ENCODE data around the gene SOD2.
"Not testable (repeated sequence)": the region's sequence is repeated elsewhere in the genome, so short reads cannot be mapped to it uniquely, and the experiment has no call there.

Gene SOD2

DNA sequence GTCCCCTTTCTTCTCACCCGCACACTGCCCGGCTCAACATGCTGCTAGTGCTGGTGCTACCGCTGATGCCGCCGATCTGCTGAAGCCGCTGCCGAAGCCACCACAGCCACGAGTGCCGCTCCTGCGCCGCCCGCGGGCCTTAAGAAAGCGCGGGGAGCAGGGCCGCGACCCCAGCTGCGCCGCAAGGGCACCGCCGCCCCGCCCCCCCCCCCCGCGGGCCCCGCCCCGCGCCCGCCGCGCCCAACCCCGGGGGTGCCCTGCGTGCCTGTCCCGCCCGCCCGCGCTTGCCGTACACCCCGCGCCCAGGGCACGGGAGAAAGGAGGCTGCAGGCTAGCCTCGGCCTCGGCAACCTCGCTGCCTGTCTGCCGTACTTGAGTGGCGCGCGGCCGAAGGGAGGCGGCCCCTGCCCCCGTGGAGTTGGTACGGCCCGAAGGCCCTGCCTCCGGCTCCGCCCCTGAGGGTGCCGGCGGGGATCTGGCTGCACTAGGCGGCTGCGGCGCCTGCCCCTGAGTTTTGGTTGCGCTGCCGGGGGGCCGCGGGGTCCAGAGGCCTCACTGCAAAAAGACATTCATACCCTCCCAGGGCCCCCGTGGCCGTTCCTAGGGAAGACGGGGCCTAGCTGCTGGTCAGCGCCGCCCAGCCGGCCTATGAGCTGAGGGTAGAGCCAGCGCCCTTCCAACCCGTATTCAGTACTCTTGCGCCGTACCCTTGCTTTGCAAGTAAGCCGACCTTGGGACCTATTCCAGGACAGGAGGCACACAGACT, at the start of gene SOD2:
SOD2 (minus strand) TSS at position 114 of the 766 bp plus-strand sequence; CDS start at position 40, 74 bp downstream.
- peak; percentile 37 for DNase-seq

DNA sequence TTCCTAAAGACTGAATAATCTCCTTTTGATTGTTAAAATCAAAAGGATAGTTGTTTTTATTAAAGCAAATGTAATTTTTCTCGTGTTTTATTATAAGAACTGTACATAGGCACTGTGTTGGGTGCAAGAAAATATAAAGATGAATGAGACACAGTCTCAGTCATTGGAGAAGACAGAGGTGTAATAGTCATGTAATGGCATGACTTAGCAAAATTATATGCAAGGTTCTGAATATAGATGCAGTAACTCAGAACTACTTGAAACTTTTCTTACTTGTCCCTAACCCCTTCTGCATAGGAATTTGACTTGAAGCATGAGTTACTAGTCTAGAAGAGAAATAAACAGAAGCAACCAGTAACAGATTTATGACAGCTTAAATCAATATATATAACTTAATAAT, 49.1 kb upstream of the SOD2 start:
- no peak for DNase-seq

DNA sequence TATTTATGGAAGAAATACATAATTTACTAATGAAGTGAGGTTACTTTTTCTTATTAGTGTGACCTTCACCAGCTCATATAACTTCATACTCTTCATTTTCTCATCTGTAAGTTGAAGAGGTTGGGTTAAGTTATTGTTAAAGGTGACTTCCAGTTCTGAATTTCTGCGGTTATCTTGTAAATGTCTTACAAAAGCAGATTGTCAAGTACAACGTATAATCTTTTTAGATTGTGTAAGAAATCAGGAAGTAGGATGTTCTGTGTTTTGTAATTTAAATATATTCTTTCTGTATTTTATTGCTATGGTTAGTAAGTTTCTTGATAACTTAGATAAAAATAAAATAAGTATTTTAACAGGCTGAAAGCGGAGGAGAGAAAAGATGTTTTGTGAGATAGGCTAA, 46.3 kb upstream of the SOD2 start:
- DNase-seq = no peak

DNA sequence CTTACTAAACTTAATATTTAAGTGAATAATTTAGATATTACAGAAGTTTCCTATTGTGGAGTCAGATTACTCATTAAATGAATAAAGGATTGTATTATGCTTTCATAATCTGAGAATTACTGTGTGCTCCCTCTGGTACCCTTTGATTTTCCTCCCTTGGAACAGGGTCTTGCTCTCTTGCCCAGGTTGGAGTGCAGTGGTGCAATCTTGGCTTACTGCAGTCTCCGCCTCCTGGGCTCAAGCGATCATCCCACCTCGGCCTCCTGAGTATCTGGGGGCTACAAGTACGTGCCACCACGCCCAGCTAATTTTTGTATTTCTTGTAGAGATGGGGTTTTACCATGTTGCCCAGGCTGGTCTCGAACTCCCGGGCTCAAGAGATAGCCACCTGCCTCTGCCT, 43.9 kb upstream of the SOD2 start:
- no peak for DNase-seq

DNA sequence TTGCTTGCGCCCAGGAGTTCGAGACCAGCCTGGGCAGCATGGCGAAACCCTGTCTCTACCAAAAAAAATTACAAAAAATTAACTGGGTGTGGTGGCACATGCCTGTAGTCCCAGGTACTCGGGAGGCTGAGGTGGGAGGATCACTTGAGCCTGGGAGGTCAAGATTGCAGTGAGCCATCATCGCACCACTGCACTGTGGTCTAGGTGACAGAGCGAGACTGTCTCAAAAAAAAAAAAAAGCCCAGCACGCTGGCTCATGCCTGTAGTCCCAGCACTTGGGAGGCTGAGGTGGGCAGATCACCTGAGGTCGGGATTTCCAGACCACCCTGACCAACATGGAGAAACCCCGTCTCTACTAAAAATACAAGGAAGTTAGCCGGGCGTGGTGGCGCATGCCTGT, 40.4 kb upstream of the SOD2 start:
- DNase-seq = not testable (repeated sequence)

DNA sequence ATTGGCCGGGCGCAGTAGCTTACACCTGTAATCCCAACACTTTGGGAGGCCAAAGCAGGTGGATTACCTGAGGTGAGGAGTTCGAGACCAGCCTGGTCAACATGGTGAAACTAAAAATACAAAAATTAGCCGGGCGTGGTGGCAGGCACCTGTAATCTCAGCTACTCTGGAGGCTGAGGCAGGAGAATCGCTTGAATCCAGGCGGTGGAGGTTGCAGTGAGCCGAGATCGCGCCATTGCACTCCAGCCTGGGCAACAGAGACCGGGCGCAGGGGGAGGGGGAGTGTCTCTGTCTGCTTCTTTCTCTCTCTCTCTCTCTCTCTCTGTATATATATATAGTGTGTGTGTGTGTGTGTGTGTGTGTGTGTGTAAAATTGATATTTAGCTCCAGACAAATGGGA, 39.5 kb upstream of the SOD2 start:
- DNase-seq = not testable (repeated sequence)

DNA sequence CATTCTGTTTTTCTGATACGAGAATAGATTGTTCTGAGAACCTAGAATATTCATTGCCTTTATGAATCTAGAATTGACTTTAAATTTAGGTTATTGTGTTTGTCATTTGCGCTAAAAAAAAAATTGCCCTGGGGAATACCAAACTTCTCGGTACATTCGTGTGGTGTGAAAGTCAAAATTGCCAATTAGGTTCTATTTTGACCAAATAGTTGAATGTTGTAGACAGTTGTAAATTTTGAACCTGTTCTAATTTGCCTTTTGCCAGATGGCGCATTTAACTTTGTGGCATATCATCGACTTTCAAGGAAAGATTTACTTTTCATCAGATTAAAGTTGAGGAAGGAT, 37.3 kb upstream of the SOD2 start:
- DNase-seq = no peak

DNA sequence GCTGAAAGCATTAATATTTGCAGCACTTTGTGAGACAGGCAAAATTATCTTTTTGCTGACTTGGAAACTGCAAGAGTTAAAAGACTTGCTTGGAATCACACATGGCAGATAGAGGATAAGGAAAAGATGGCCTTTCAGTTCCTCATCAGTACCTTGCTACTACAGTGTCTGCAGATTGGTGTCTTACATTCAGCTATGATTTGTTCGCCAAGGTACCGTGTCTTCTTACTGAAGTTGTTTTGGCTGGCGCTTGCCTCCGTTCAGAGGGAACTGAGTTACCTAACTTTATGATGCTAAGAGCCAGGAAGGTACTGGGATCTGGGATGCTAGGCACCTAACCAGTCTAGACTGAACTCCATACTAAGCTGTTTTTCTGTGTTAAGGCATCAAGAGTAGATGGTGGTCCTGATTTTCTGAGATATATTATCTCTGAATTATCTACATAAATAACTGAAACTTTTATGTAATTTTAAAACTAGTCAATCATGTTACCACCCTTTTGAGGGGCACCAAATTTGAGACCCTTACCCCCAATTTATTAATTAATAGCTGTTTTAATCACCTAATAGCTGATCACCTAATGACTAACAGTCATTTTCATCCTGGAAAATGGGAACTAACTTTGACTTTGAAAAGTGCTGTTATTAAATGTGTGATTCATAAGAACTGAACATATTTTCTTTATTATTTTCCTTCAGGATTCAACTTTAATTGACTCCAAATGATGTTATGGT, 36.7 kb upstream of the SOD2 start:
- DNase-seq = no peak

DNA sequence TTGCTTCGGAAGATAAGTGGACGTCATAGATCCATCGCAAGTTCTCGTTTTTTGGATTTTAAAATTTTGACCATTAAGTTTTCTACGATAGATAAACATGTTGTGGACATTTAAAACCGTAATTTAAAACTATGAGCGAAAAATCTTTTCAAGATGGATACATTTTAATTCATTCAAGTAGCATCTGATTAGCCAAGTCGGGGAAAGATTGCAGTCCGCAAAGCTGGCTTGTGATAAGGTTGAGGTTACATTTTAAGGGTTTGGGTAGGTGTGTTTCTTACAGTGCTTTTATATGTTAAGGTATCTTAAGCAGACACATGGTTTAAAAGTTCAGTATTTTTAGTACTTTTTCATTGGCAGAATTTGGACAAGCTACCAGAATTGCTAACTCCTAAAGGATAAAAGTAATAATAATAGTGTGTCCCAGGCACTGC, 35.5 kb upstream of the SOD2 start:
- DNase-seq = no peak

DNA sequence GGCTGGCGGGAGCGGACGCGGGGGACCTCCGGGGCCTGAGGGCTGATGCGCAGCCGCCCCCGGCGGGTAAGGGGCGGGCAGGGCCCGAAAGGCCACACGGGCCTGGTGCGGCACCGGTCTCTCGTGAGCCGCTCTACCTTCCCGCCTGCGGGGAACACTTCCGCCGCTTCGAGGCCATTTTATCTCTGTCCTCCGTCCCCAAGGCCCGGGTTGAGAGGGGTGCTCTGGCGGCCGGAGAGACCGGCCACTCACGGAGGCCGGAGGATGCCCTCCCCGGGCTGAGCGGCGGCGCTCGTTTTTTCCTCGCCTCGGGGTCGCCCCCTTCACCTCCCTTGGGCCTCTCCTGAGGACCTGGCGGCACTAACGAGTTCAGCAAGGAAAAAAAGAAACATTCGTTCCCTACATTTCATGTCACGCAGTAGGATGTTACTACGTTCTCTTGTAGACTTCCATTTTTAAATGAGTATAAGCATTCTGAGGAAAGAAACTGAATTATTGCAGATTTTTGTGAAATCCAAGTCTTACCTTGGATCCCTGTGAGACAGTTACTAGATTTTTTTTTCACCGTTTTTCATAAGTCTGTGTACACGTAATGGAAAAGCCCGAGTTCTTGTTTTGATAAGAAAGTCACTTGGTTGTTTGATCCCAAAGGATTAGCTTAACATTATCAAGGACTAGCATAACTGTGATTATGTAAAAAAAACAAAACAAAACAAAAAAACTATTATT, 34.8 kb upstream of the SOD2 start:
- DNase-seq = no peak

DNA sequence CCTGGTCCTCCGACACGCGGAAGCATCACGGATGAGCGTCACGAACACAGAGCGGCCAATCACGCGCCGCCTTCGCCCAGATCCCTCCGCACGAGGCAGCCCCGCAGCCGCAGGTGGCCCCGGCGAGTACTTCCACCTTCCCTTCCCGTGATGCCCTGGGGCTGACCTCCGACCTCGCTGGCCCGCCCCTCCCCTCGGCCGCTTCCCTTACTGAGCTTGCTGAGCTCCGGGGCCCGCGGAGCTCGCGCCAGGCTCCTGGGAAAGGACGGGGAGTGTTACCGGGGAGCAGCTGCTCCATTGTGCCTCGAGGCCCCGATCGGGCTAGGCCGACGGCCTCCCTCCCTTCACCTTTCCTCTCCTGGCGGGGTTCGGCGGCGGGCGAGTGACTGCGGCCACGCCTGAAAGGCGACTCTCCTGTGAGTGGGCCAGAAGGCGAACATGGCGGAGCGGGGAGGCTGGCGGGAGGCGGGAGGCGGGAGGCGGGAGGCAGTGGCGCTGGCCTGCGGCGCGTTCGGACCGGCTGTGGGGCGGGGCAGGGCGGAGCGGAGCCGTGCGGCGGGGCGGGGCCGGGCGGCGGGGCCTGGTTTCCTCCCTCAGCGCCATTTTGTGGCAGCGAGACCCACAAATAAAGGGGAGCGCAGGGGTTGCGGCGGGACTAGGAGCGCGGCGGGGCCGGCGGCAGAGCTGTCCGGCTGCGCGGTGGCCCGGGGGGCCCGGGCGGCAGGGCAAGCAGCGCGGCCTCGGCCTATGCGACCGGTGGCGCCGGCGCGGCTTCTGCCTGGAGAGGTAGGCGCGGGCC, 34.1 kb upstream of the SOD2 start, which contains the start of gene WTAP:
WTAP (plus strand) TSS at position 589 of the 799 bp plus-strand sequence. CDS start 8,760 bp downstream, outside the sequence.
- DNase-seq = peak; percentile 87

DNA sequence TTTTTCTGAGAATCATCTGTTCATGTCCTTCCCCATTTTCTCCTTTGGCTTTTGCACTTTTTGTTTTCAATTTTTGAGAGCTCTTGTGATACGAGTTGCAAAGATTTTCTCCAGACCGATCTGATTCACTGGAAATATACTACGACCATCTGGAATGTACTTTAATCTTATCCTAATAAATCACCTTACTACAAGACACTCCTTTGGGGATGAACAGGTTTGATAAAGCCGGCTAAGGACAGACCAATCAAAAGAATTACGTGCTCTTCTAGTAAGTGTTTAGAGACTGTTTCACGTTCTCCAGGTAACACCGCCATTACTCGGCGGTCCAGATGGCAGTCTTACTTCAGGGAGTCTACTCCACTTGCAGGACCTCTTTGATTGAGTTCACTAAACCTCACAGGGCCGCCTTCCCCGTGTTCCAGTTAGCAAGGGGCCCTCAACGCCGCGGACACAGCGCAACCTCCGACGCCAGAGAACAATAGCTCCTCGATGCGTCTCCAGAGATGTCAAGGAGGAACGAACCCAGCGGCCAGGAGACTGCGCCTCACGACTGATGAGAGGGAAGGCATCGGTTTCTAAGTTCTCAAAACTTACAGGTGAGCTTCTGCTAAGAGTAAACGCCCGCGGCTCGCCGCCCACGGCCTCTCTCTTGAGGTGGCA, 33.3 kb upstream of the SOD2 start:
- DNase-seq = no peak

DNA sequence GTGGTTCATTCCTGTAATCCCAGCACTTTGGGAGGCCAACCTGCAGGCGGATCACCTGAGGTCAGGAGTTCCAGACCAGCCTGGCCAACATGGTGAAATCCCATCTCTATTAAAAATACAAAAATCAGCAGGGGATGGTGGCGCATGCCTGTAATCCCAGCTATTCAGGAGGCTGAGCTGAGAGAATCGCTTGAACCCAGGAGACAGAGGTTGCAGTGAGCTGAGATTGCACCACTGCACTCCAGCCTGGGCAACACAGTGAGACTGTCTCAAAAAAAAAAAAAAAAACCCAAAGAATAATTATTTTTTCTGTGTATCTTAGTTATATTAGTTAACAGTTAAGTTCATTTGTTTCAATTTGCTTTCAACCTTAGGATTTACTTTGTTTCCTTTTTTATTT, 32.2 kb upstream of the SOD2 start:
- not testable (repeated sequence) for DNase-seq

DNA sequence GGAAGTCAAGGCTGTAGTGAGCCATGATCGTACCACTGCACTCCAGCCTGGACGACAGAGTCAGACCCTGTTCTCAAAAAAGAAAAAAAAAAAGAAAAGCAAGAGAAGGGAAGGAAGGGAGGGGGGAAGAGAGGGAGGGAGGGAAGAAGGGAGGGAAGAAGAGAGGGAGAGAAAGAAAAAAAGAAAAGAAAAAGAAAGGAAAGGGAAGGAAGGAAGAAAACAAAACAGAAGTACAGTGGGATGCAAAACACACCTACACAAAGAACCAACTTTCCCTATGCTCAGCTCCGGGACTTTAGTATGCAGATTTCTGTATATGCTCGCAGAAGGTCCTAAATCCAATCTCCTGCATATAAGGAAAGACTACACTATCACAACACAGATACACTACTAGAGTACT, 31.7 kb upstream of the SOD2 start:
- DNase-seq = no peak

DNA sequence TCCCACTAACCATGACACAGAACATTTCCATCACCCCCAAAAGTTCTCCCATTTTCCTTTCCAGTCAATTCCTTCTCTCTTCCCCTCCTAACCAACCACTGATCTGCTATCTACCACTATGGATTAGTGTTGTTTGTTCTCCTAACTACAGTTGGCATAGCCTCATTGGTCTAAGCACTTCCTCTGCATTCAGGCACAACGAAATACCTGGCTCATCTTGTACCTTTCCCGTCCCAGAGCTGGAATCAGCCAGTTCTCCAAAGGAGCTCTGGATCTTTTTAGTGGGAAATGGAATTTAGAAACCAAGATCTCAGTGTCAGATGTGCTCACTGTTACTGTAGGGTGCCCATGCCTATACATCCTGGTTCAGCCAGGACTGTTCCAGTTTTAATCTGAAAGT, 30.2 kb upstream of the SOD2 start:
- no peak for DNase-seq

DNA sequence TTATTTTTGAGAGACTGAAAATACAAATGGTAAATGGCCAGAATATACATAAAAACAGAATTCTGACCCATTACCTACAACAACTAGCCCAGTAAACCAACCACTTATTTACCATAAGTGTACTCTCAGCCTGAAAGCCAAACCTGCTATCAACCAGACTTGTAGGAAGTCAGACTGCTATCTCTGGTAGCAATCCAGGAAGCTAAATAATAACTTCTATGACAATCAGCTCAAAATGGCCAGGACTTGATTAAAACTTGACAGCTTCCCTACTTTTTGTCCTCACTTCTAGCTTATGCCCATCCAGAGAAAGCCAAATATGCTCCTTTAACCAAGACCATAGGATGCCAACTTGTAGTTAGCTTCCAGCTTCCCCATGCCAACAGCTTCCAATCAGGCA, 29.6 kb upstream of the SOD2 start:
- no peak for DNase-seq

DNA sequence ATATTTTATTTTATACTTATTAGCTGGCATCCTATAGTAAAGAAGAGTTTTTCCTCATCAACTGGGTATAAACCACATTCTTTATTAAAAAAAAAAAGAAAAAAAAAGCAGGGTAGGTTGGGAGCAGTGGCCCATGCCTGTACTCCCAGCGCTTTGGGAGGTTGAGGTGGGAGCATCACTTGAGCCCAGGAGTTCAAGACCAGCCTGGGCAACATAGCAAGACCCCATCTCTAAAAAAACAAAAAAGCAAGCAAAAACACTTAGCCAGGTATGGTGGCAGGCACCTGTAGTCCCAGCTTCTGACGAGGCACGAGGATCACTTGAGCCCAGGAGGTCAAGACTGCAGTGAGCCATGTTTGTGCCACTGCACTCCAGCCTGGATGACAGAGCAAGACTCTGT, 28.9 kb upstream of the SOD2 start:
- DNase-seq = not testable (repeated sequence)

DNA sequence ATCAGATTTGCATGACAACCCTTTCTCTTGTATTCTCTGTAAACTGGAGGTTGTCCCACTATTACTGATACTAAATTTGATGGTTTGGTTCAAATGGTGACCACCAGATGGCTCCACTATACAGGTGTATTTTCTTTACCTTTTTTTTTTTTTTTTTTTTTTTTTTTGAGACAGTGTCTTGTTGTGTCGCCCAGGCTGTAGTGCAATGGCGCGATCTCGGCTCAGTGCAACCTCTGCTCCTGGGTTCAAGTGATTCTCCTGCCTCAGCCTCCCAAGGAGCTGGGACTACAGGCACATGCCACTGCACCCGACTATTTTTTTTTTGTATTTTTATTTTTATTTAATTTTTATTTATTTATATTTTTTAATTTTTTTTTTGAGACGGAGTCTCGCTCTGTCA, 27.7 kb upstream of the SOD2 start:
- DNase-seq = no peak

DNA sequence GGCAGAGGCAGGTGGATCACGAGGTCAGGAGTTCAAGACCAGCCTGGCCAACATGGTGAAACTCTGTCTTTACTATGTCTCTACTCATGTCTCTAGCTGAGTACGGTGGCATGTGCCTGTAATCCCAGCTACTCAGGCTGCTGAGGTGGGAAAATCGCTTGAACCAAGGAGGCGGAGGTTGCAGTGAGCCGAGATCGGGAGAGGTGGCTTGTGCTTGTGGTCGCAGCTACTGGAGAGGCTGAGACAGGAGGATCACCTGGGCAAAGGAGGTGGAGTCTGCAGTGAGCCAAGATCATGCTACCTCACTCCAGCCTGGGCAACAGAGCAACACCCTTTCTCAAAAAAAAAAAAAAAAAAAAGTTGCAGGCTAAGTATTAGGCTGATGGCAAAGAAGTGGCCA, 26.2 kb upstream of the SOD2 start:
- no peak for DNase-seq

DNA sequence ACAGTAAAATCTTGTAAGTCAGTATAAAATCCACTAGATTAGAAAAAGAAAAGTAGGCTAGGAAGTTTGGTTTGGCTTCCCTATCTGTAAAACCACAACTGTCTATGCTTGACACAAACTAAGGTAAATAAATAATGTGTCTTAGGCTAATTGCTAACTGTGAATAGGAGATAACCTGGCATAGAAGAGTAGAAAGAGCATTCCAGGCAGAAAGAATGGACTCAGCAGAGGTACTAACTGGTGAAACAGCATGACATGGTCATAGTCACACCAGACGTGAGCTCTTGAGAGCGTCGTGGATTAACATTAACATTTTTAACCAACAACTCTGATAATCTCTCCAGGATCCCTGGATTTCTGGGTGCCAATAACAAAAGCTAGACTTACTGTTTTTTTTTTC, 25.6 kb upstream of the SOD2 start:
- no peak for DNase-seq

DNA sequence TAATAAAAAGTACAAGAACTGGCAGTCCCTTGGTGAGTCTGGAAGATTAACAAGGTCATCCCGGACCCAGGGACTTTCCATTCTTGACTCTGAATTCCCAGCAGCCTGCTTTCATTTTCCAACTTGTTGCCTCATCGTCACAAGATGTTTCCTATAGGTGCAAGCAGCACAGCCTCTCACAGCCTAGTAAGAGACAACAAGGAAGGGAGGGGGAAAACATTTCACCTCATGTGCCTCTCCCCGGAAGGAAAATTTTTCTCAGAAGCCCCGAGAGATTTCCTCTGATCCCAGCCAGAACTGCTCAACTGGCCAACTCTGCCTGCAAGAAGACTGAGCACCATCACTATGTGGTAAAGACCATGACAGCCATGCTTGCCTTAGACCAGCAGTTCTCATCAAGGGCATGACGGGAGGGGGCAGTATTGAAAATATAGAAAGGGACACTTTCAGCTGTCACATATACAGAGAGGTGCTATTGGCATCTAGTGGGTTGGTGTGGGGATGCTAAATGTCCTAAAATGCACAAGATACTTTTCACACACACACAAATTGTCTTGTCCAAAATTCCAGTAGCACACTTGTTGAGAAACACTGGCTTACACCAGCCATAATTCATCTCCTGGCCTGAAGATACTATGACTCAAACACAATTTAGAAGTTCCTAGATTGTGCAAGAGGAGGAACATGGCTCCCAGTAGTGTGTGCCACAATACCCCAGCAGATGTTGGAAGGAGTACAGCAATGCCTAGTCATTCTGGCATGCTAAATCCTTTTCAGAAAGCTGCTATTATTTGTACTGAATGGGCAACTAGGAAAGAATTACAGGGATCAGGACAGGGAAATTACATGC, 23.4 kb upstream of the SOD2 start:
- no peak for DNase-seq

Data from NCI-H1436 treated with DMSO at 0.1 percent for 48 hours (cell line).